ENCODE measurements around the gene IL15.

IL15 gene

GRCh38 chr4:141771889-141772830, 135.8 kb downstream of the IL15 start:
- DNase-seq (ENCODE audit: low read depth in 1 of 2, low spot score in 1 of 2), result no peak

GRCh38 chr4:141772838-141773237, 136.5 kb downstream of the IL15 start:
- no peak for DNase-seq (ENCODE audit: low read depth in 1 of 2, low spot score in 1 of 2)

GRCh38 chr4:141782205-141782604, 145.8 kb downstream of the IL15 start:
- no peak for DNase-seq (ENCODE audit: low read depth in 1 of 2, low spot score in 1 of 2)
